ENCODE results near the gene NCBP2L. TPM values are rescaled to one million over a fixed set of nuclear protein-coding genes. Genes with fewer than 3 reads are reported as not detected.

NCBP2L gene
- polyA plus RNA-seq, 2 of the 4 experiments (the other 2 are of a cell fraction) = not detected

DNA sequence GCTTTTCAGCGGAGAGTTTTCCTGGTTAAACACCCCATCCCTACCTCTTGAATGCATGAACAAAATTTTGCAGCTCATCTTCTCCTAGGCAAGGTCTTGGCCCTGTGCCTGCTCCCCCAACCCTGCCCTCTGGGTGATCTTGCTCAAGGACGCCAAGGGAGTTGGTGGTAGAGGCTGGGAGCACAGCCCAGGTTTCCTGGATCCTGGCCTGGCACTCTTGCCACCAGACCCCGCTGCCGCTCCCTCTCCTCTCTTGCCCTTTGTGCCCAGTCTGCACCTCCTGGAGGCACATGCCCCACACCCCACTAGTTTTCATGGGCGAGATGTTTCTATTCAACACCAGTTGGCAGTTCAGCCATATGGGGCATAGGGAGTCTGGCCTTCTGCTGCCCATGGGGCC, 39.3 kb upstream of the NCBP2L start:
- DNase-seq (ENCODE audit: low read depth in 1 of 2, low spot score in 1 of 2) = no peak
- no peak overlapping the region for H3K4me2 ChIP-seq
- ChIA-PET CTCF (interaction anchor here (0.6 to 1.8 kb wide), 8 partner anchors 9 to 199 kb away, joined by 3 to 6 read pairs (median 3); no protein-coding TSS in a partner anchor), POLR2A (no interaction called here)
- no peak overlapping the region for H3K4me3 ChIP-seq
- peaks cover 14% of the 10 kb centered on the region for H3K4me1 ChIP-seq
- H3K9me3 ChIP-seq = no peaks in the 10 kb centered on the region
- TF ChIP-seq NR3C1 (IDR thresholded peaks at IDR 0.05) = no peak
- no peak for TF ChIP-seq JUN (IDR thresholded peaks at IDR 0.05)
- TF ChIP-seq, protein P1, sequence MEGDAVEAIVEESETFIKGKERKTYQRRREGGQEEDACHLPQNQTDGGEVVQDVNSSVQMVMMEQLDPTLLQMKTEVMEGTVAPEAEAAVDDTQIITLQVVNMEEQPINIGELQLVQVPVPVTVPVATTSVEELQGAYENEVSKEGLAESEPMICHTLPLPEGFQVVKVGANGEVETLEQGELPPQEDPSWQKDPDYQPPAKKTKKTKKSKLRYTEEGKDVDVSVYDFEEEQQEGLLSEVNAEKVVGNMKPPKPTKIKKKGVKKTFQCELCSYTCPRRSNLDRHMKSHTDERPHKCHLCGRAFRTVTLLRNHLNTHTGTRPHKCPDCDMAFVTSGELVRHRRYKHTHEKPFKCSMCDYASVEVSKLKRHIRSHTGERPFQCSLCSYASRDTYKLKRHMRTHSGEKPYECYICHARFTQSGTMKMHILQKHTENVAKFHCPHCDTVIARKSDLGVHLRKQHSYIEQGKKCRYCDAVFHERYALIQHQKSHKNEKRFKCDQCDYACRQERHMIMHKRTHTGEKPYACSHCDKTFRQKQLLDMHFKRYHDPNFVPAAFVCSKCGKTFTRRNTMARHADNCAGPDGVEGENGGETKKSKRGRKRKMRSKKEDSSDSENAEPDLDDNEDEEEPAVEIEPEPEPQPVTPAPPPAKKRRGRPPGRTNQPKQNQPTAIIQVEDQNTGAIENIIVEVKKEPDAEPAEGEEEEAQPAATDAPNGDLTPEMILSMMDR (IDR thresholded peaks at IDR 0.05) = no peak
- no peak for TF ChIP-seq CEBPB (IDR thresholded peaks at IDR 0.05)
- no peak for TF ChIP-seq ZSCAN20 (CRISPR knock-in tag; IDR thresholded peaks at IDR 0.05)
- TF ChIP-seq, protein P2, sequence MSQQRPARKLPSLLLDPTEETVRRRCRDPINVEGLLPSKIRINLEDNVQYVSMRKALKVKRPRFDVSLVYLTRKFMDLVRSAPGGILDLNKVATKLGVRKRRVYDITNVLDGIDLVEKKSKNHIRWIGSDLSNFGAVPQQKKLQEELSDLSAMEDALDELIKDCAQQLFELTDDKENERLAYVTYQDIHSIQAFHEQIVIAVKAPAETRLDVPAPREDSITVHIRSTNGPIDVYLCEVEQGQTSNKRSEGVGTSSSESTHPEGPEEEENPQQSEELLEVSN (IDR thresholded peaks at IDR 0.05; ENCODE audit: borderline replicate concordance, low read depth) = no peak
- TF ChIP-seq ZFP36 (IDR thresholded peaks at IDR 0.05; ENCODE audit: borderline replicate concordance, partially characterized antibody) = no peak
- TF ChIP-seq, protein P3, sequence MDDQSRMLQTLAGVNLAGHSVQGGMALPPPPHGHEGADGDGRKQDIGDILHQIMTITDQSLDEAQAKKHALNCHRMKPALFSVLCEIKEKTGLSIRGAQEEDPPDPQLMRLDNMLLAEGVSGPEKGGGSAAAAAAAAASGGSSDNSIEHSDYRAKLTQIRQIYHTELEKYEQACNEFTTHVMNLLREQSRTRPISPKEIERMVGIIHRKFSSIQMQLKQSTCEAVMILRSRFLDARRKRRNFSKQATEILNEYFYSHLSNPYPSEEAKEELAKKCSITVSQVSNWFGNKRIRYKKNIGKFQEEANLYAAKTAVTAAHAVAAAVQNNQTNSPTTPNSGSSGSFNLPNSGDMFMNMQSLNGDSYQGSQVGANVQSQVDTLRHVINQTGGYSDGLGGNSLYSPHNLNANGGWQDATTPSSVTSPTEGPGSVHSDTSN (IDR thresholded peaks at IDR 0.05) = no peak
- TF ChIP-seq, protein P4, sequence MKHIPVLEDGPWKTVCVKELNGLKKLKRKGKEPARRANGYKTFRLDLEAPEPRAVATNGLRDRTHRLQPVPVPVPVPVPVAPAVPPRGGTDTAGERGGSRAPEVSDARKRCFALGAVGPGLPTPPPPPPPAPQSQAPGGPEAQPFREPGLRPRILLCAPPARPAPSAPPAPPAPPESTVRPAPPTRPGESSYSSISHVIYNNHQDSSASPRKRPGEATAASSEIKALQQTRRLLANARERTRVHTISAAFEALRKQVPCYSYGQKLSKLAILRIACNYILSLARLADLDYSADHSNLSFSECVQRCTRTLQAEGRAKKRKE (CRISPR knock-in tag; IDR thresholded peaks at IDR 0.05; ENCODE audit: low read depth) = no peak
- TF ChIP-seq TFCP2L1 (CRISPR knock-in tag; IDR thresholded peaks at IDR 0.05) = no peak
- no peak for TF ChIP-seq TP53 (CRISPR knock-in tag; IDR thresholded peaks at IDR 0.05)
- TF ChIP-seq, protein P5, sequence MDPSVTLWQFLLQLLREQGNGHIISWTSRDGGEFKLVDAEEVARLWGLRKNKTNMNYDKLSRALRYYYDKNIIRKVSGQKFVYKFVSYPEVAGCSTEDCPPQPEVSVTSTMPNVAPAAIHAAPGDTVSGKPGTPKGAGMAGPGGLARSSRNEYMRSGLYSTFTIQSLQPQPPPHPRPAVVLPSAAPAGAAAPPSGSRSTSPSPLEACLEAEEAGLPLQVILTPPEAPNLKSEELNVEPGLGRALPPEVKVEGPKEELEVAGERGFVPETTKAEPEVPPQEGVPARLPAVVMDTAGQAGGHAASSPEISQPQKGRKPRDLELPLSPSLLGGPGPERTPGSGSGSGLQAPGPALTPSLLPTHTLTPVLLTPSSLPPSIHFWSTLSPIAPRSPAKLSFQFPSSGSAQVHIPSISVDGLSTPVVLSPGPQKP (IDR thresholded peaks at IDR 0.05; ENCODE audit: low read depth, low read length) = no peak
- TF ChIP-seq ZC3H11A (IDR thresholded peaks at IDR 0.05) = no peak
- TF ChIP-seq NPAS2 (CRISPR knock-in tag; IDR thresholded peaks at IDR 0.05; ENCODE audit: borderline replicate concordance) = no peak
- TF ChIP-seq CBX8 (IDR thresholded peaks at IDR 0.05) = no peak
- TF ChIP-seq KDM1A (IDR thresholded peaks at IDR 0.05; ENCODE audit: low read depth) = no peak
- TF ChIP-seq, protein P6, sequence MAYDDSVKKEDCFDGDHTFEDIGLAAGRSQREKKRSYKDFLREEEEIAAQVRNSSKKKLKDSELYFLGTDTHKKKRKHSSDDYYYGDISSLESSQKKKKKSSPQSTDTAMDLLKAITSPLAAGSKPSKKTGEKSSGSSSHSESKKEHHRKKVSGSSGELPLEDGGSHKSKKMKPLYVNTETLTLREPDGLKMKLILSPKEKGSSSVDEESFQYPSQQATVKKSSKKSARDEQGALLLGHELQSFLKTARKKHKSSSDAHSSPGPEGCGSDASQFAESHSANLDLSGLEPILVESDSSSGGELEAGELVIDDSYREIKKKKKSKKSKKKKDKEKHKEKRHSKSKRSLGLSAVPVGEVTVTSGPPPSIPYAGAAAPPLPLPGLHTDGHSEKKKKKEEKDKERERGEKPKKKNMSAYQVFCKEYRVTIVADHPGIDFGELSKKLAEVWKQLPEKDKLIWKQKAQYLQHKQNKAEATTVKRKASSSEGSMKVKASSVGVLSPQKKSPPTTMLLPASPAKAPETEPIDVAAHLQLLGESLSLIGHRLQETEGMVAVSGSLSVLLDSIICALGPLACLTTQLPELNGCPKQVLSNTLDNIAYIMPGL (CRISPR knock-in tag; IDR thresholded peaks at IDR 0.05; ENCODE audit: borderline replicate concordance) = no peak
- no peak for TF ChIP-seq SREBF2 (IDR thresholded peaks at IDR 0.05)
- no peak for TF ChIP-seq SMC3 (IDR thresholded peaks at IDR 0.05)
- FAIRE-seq = no peak
- H3K27ac ChIP-seq = no peak overlapping the region
- no peak for ATAC-seq
- 88% methylated on average over 1 of the region's 5 CpGs for WGBS (ENCODE audit: missing lambda C conversion rate)

DNA sequence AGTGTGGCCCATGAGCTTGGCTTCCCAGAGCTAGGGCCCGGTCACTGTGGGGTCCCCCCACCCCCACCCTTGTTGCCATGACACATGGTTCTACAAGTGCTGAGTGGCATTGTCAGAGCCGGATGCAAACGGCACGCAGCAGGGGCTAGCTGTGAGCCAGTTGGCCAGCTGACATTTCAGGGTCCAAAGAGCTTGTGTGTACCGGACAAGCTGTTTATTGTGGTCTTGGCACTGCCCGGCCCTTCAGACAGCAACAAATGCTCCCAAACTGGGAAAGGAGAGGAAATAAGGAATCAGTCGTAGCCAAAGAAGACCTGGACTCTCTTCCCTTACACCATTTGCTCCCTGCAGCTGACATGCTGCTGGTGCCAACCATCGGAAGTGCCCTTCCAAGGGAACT, 38.8 kb upstream of the NCBP2L start:
- ChIA-PET CTCF (interaction anchor here (0.6 to 1.8 kb wide), 5 partner anchors 9 to 200 kb away, joined by 3 to 6 read pairs (median 3); no protein-coding TSS in a partner anchor), POLR2A (no interaction called here)
- Histone ChIP-seq H3K27ac (no peak overlapping the region), H3K4me1 (peaks cover 14% of the 10 kb centered on the region), H3K9me3 (no peaks in the 10 kb centered on the region), H3K4me3 (no peak overlapping the region), H3K4me2 (no peak overlapping the region)
- TF ChIP-seq HOXB13 (CRISPR knock-in tag; IDR thresholded peaks at IDR 0.05; ENCODE audit: low read depth) (no peak), CEBPB (IDR thresholded peaks at IDR 0.05) (no peak), FOXS1 (CRISPR knock-in tag; IDR thresholded peaks at IDR 0.05) (no peak), ESRRA (IDR thresholded peaks at IDR 0.05; ENCODE audit: borderline replicate concordance, low read length) (no peak), RFX5 (IDR thresholded peaks at IDR 0.05) (no peak), FOSB (CRISPR knock-in tag; IDR thresholded peaks at IDR 0.05) (no peak), POLR2A (IDR thresholded peaks at IDR 0.05; ENCODE audit: low read length) (no peak), TFCP2L1 (CRISPR knock-in tag; IDR thresholded peaks at IDR 0.05) (no peak), RNF2 (IDR thresholded peaks at IDR 0.05; ENCODE audit: borderline replicate concordance, low read depth) (no peak), SMC3 (IDR thresholded peaks at IDR 0.05) (no peak), MYC (IDR thresholded peaks at IDR 0.05; ENCODE audit: borderline replicate concordance, low read length) (no peak)
- TF ChIP-seq, protein P5 (IDR thresholded peaks at IDR 0.05; ENCODE audit: low read depth, low read length) = no peak
- TF ChIP-seq, protein P2 (IDR thresholded peaks at IDR 0.05; ENCODE audit: borderline replicate concordance, low read depth) = no peak
- ATAC-seq (no peak), FAIRE-seq (no peak), DNase-seq (ENCODE audit: low read depth in 1 of 2, low spot score in 1 of 2) (no peak)
- 95% methylated on average over 5 of the region's 8 CpGs for WGBS (ENCODE audit: missing lambda C conversion rate)
